IPS DF 4.7 (cell line): ENCODE results near the gene PPP4R3B.
"Not testable (repeated sequence)": the region's sequence is repeated elsewhere in the genome, so short reads cannot be mapped to it uniquely, and the experiment has no call there.

Experiments used
- DNase-seq: peaks from one replicate; pipeline ENCODE4 v3.0.0-alpha.2; 2013; ENCODE audit warnings: low spot score; ENCODE audit errors: extremely low read depth

Gene PPP4R3B

DNA sequence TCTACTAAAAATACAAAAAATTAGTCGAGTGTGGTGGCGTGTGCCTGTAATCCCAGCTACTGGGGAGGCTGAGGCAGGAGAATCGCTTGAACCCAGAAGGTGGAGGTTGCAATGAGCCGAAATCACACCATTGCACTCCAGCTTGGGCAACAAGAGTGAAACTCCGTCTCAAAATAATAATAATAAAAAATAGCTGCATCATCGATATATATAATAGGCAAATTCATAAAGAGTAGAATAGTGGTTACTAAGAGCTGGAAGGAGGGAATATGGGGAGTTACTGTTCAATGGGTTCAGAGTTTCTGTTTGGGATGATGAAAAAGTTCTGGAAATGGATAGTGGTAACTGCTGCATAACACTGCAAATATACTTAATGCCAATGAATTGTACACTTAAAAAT lies 20.6 kb downstream of the PPP4R3B start:
- DNase-seq, result not testable (repeated sequence)

DNA sequence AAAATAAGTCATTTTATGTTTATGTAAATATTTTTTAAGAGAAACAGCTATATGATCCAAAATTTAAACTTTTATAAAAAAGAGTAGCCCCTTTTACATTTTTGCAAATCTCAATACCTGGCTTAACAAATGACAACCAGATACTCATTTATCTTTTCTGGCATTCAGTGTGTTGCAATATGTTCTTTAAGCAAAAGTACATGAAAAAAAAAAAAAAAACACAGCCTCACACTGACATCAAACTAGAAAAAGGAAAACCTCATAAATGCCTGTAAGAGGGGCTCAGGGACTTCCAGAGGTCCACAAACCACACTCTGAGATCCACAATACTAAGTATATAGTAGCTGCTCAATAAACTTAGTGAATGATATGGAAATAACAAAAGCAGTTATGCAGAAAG lies 21.9 kb downstream of the PPP4R3B start:
- DNase-seq, result no peak

DNA sequence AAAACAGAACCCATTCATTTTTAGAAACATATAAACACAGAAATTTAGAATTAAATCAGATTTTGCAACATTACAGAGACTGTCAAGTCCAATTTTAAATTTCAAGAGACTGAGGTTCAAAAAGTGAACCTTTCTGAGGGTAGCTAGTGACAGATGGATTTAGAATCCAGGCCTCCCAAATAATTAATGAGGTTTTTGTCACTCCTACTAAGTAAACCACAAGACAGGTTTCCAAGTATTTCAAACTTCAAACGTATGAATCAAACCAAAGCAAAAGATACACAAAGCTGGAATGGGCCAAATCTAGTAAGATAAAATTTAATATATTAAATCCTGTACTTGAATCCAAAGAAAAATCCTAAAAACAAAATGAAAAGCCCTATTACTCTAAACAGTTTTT lies 25.3 kb downstream of the PPP4R3B start:
- no peak for DNase-seq

DNA sequence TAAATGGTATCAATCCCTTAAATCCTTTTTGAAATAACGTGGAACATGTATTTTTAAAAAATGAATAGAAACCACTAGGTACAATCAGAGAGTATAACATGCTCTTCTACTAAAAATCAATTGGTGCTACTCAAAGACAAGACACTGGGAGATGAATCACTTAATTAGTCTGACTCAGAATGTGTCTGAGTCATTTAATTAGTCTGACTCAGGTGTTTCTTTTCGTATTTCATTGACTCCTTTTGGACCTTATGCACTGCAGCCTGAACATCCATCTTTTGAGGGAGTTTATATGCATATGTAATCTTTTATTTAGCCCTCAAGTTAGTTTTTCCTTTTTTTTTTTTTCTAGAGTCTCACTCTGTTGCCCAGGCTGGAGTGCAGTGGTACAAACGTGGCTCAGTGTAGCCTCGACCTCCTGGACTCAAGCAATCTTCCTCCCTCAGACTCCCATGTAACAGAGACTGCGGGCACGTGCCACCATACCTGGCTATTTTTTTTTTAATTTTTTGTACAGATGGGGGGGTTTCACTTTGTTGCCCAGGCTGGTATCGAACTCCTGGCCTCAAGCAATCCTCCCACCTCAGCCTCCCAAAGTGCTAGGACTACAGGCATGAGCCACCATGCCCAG lies 26.5 kb downstream of the PPP4R3B start:
- no peak for DNase-seq

DNA sequence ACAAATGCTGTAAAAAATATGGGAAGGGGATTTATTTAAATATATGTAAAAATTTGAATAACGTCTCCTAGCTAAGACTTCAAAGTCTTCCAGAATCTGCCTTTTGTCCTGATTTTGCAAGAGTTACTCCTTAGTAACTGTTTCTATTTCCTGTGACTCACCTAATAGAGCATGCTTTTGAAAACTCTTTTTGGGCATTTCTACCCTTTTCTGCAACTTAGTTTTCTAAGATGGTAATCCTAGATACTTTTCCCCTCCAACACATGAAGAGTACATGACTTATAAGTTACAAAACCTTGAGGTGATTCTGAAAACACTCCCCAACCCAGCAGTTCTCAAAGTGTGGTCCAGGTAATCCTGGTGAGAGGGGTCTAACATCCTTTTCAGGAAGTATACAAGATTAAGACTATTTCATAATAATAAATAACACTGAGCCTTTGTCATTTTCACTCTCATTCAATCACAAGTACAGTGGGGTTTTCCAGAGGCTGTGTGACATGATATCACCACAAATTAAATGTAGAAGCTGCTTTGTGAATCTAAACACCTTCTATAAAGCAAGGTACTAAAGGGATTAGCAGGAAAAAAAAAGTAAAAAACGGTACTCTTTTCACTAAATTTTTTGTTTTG lies 31.9 kb downstream of the PPP4R3B start:
- no peak for DNase-seq

DNA sequence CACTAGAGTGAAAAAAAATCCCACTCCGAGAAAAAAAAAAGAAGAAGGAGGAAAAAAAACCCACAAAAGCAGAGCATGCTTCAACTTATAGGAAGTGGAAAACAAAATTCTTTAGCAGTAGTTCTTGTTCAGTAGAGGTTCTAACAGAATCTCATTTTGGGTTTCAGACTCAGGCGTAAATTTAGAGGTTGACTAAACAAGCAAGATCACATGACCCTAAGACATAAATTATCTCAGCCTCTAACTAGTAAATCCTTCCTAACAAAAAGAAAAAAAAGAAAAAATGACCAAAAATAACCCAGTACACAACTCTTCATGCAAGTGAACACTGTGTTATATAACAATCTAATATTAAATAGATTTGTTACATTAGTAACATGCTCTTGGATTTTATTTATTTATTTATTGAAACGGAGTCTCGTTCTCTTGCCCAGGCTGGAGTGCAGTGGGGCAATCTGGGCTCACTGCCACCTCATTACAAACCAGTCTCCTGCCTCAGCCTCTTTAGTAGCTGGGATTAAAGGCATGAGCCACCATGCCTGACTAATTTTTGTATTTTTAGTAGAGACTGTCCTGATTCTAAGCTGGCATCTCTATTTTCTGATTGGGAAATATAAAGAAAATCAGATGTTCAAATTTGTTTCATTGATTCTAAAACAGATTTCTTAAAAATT lies 35.4 kb downstream of the PPP4R3B start:
- no peak for DNase-seq

DNA sequence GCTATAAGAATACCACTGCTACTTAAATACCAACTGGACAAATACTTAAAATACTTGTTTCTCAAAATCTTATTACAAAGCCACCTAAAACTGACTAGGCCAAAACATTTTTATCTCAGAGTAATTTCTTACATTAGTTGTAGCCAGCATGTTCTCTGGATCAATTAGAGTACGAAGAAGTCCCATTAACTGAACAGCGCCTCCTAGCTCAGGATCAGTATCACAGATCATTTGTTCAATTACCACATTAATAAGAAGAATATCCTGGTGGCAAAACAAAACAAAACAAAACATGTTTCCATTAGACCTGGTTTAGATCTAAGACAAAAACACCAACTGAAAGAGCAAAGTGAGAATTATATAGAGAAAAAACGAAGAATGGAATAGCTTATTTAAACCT lies 36.0 kb downstream of the PPP4R3B start:
- peak; percentile 9 for DNase-seq

DNA sequence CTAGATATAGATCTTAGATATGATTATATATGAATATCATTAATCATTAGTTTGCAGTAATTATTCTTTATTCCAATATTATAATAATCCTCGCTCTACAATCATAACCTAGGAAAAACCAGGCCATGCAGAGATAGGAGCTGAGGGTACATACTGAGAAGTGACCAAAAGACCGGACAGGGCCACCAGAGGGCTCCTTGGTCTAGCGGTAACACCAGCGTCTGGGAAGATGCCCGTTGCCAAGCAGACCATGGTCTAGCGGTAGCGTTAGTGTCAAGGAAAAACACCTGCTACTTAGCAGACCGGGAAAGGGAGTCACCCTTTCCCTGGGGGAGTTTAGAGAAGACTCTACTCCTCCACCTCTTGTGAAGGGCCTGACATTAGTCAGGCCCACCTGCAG lies 48.4 kb downstream of the PPP4R3B start:
- DNase-seq, result not testable (repeated sequence)

DNA sequence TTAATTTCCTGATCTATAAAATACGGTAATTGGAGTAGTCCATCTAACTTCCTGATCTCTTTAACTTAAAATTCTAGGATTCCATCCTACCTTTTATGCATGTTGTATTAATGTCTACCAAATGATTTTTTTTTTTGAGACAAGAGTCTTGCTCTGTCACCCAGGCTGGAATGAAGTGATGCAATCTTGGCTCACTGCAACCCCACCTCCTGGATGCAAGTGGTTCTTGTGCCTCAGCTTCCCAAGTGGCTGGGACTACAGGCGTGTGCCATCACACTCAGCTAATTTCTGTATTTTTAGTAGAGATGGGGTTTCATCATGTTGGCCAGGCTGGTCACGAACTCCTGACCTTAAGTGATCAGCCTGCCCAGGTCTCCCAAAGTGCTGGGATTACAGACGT lies 50.1 kb downstream of the PPP4R3B start:
- DNase-seq, result no peak

DNA sequence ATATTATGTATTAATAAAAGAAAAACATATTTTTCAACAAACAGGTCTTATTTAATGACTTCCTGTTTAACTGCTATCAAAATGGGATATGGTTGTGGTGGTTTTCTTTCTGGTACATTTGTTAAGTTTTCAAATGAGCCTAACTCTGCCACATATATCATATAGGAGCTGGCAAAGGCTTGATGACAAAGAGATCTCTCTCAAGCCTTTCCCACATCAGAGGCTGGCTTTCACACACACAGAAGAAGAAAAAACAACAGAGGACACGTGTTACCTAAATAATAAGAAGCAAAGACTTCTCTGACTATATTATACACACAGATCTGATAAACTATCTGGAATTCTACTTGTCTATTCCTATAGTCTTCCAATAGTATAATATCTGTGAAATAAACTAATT lies 51.8 kb downstream of the PPP4R3B start:
- DNase-seq, result no peak

DNA sequence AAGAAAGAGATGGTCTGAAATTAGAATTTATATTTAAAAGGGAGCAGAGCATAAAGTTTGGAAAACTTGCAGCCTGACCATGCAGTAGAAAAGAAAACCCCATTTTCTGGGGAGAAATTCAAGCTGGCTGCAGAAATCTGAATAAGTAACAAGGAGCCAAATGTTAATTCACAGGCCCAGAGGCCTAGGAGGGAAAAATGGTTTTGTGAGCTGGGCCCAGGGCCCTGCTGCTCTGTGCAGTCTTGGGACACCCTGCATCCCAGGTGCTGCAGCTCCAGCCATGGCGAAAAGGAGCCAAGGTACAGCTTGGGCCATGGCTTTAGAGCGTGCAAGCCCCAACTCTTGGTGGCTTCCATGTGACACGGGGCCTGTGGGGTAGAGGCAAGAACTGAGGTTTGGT lies 56.6 kb downstream of the PPP4R3B start:
- DNase-seq, result no peak

DNA sequence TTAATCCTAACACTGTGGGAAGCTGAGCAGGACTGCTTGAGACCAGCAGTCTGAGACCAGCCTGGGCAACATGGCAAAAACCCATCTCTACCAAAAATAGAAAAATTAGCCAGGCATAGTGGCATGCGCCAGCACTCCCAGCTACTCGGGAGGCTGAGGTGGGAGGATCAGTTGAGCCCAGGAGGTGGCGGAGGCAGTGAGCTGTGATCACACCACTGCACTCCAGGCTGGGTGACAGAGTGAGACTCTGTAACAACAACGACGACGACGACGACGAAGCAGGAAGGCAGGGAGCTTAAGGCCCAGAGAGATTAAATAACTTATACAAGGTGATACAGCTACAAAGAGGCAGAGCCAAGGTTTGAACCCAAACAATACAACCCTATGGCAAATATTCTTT lies 60.6 kb downstream of the PPP4R3B start:
- no peak for DNase-seq

DNA sequence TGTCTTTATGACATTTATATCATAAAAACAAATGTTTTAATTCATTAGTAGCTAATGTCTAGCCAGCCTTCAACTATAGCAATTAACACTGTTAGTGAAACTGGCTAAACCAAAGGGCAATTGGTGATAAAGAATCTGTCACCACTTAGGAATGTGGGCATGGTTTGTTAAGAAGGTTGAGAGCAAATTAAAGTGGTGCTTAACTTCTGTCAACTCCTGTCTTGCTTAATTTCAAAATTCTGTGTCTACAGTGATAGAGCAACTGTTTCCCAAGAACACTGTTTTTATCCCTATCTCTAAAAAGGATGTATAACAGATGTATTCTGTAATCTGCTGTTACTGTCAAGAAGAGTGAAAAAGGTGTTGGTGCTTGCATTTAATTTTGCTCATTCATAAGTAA lies 61.4 kb downstream of the PPP4R3B start:
- DNase-seq, result no peak

DNA sequence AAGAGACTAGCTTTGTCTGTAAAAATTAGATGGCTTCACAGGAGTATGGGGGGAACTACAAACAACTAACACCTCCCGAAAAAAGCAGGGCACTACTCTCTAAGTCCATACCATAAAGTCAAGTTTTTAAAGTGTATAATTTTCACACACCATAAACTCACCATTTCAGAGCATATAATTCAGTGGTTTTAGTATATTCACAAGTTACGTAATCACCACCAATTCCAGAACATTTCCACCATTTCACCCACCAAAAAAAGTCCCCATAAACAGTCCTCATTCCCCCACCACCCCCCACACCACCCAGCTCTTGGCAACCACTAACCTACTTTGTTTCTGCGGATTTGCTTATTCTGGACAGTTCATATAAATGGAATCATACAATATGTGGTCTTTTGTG lies 64.1 kb downstream of the PPP4R3B start:
- no peak for DNase-seq

DNA sequence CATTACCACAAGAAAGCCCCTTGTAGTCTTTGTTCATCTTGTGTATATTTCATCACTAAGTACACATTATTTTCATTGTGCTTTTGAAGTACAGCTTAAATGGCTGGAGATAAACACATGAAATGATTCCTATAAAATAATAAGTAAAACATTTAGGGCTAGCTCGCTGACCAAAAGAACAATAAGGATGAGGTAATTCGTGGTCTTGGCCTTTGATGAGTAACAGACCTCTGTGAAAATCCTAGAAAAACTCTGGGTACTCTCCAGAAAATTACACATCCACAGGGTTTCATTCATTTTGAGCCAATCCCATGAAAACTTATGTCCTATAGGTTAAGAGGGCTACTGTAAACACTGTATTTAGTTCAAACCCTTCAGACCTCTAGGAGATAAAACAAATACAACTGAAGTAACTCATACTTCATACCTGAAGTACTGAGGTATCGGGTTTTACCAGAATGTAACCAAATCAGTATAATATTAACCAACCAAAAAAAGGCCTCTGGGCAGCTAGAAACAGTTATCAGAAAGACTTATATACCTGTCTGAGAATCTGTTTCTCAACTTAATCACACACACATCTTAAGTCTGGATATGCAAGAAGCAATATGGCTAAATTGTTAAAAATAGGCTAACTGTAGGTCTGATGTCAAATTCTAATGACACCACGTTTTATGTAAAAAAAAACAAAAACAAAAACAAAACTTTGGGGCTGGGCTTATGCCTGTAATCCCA lies 66.9 kb downstream of the PPP4R3B start:
- DNase-seq, result no peak

DNA sequence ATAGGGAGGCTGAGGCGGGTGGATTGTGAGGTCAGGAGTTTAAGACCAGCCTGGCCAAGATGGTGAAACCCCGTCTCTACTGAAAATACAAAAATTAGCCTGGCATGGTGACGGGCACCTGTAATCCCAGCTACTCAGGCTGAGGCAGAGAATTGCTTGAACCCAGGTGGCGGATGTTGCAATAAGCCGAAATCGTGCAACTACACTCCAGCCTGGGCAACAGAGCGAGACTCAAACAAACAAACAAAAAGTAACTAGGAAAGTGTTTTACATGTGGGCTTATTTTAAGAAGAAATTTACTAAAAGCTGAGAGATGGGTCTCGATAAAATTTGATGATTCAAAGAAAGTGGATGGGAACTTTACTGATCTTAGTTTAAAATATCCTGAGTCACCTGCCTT lies 69.7 kb downstream of the PPP4R3B start:
- not testable (repeated sequence) for DNase-seq

DNA sequence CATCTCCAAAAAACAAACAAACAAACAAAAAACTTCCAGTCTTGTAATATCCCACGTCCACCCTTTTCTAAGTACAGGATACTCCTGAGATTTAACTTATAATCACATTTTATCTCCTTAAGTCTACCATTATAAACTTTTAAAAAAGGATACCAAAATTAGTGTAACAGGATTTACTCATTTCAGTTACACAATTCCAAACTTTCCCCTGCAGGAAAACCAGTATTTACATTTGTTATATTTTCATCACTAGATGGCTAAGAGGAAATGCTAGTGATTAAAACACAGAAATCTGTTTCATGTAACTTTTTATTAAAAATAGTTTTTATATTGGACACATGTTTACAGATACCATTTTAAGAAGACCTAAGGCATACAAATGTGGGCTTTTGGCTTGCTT lies 70.4 kb downstream of the PPP4R3B start:
- no peak for DNase-seq

DNA sequence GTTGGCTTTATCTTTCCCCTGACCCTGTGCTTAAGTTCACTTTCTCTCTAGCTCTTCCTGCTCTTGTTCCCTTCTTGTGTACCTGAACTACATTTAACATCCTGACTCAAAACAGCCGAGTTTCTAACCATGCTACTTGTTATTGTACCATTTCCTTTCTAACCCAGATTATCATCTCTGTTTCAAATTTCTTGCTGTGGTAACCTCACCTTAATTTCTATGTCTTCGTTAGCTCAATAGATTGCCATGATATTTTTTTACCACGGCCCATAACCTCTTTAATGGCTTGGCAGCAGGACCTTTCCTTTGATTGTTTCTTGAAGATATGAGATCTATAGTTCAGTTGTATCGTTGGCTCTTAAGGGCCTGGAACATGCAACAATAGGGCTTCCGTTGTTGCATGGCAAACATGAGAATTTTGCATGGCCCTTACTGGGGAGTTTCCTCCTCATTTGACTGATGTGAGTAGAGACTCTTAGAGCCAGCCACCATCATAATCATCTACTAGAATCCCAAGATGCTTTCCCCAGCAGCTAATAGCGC lies 86.8 kb downstream of the PPP4R3B start:
- no peak for DNase-seq

DNA sequence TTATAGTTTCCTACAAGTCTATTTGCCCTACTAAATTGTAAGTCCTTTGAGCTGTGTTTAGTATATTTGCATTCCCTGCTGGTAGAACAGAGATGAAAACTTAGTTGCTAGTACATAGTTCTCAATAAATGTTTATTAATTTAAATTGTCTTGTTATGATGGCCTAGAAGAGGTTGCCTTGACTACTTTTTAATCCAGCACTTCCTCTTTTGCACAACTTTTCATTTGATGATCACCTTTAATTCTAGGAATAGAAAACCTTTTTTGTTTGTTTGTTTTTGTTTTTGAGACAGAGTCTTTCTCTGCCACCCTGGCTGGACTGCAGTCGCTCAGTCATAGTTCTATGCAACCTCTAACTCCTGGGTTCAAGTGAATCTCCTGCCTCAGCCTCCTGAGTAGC lies 91.2 kb downstream of the PPP4R3B start:
- no peak for DNase-seq

DNA sequence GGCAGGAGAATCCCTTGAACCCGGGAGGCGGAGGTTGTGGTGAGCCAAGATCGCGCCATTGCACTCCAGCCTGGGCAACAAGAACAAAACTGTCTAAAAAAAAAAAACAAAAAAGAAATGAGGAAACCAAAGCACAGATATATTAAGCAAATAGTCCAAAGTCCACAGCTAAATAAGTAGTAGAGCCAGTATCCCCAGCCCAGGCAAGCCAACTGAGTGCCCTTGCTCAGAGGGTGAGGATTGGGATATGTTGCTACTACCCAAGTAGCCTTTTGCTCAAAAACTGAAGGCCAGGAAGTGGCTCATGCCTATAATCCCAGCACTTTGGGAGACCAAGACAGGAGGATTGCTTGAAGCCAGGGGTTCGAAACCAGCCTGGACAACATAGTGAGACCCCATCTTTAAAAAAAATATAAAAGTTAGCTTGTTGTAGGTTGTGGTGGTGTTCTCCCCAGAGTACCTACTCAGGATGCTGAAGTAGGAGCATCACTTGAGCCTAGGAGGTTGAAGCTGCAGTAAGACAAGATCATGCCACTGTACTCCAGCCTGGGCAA lies 92.5 kb downstream of the PPP4R3B start:
- DNase-seq, result no peak

DNA sequence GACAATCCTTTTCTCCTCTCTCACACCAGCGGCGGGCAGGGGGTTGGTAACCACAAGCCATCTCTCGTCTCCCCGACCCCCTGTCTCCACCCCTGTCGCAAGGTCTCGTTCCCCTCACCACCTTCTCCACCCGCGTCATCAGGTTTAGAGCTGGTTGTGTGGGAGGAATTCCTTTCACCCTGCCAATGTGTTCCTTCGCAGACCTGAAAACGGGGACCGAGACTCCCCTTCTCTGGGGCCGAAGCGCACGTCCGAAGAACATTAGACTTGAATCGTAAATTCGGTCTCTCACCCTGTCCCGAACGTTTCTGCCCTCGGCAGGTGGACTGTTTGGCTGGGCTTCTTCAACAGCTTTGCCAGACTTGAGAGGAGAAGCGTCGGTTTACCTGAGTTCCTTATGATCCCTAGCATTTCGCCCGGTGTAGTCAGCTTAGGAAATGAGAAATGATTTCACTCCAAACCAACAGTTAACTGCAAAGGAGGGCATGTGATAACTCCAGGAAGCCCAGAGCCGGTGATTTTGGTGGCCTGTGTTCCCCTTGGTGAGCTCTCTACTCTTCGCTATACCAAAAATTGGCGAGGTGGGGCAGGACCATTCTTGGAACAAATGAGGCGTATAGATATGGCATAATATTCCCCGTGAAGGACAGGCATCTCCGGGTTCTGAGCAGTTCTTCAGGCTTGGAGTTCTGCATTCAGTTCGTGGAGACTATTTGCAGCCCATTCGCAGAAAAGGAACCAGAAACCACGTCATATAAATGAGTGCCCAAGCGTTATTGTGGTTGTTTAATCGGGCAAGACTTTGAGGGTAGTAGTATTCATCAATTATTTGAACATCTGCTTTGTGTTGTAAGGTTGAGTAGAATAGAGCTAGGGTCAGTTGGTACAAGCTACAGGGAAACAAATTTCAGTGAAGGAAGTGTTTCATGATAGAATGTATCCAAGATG lies 97.2 kb downstream of the PPP4R3B start:
- DNase-seq, result no peak
